Smooth muscle cell (in vitro differentiated cells): ENCODE results near the gene CAPN12. TPM values are rescaled to one million over a fixed set of nuclear protein-coding genes. Genes with fewer than 3 reads are reported as not detected.

Source experiments
- DNase-seq: peaks from one replicate; lab custom pipeline; 2025; ENCODE audit not compliant: unreplicated experiment; lab: John Stamatoyannopoulos, UW
- H2AFZ ChIP-seq: fragments of 200-600 bp; sonication (generic); 2 replicates; pipeline ENCODE4 v1.6.0; 2016; ENCODE audit warnings: antibody characterized with exemption, low read depth, mild to moderate bottlenecking
- H3F3A ChIP-seq: fragments of 200-600 bp; sonication (generic); 2 replicates; pipeline ENCODE4 v1.6.0; 2017; ENCODE audit warnings: antibody characterized with exemption, low read depth
- H3K27ac ChIP-seq: fragments of 200-600 bp; sonication (generic); 2 replicates; pipeline ENCODE4 v1.5.1; 2016; ENCODE audit warnings: low read depth, mild to moderate bottlenecking
- H3K27me3 ChIP-seq: fragments of 200-600 bp; sonication (generic); 2 replicates; pipeline ENCODE4 v1.6.1; 2016; ENCODE audit warnings: low read depth, mild to moderate bottlenecking
- H3K36me3 ChIP-seq: fragments of 200-600 bp; sonication (generic); 2 replicates; pipeline ENCODE4 v1.5.1; 2016; ENCODE audit warnings: low read depth
- H3K4me1 ChIP-seq: fragments of 200-600 bp; sonication (generic); 2 replicates; pipeline ENCODE4 v1.5.1; 2016; ENCODE audit warnings: low read depth
- H3K4me2 ChIP-seq: fragments of 200-600 bp; sonication (generic); 2 replicates; pipeline ENCODE4 v1.6.0; 2016; ENCODE audit warnings: mild to moderate bottlenecking
- H3K4me3 ChIP-seq: fragments of 200-600 bp; sonication (generic); 2 replicates; pipeline ENCODE4 v1.5.1; 2016; ENCODE audit warnings: mild to moderate bottlenecking
- H3K79me2 ChIP-seq: fragments of 200-600 bp; sonication (generic); 2 replicates; pipeline ENCODE4 v1.6.0; 2016; ENCODE audit warnings: low read depth, mild to moderate bottlenecking
- H3K9ac ChIP-seq: fragments of 200-600 bp; sonication (generic); 2 replicates; pipeline ENCODE4 v1.6.0; 2016; ENCODE audit warnings: low read depth
- H3K9me3 ChIP-seq: fragments of 200-600 bp; sonication (generic); replicated peaks from 2 replicates; pipeline ENCODE4 v1.5.1; 2016; ENCODE audit warnings: low read depth
- H4K20me1 ChIP-seq: fragments of 200-600 bp; sonication (generic); 2 replicates; pipeline ENCODE4 v1.6.0; 2016; ENCODE audit warnings: low read depth
- CTCF ChIP-seq: fragments of 200-600 bp; sonication (generic); IDR thresholded peaks from 2 replicates; pipeline ENCODE4 v1.5.1; 2017; ENCODE audit warnings: borderline replicate concordance, mild to moderate bottlenecking, antibody characterized with exemption; ENCODE audit not compliant: insufficient read depth, poor library complexity, severe bottlenecking
- WGBS: methylation state at CpG from one replicate; pipeline ENCODE4 v1.1.7; 2016; ENCODE audit warnings: low lambda C conversion rate; 5-methylcytosine and 5-hydroxymethylcytosine counted together
- polyA plus RNA-seq: library from polyadenylated mRNA; unstranded; fragments of >200 nt; fragmentation: Nextera tagmentation; extraction: Ambion mirVana; gene quantifications from 2 replicates; pipeline ENCODE4 v1.2.1, GENCODE V29; 2016
- total RNA-seq: library from RNA; depleted of rRNA; stranded (reverse); fragments of >200 nt; gene quantifications from 2 replicates; pipeline ENCODE4 v1.2.3, GENCODE V29; 2014

The CAPN12 gene
- total and polyA plus RNA-seq, 2 experiments from 2014 or later = 1.4 to 5.5 TPM

GRCh38 chr19:38781058-38781457, 36.8 kb upstream of the CAPN12 start:
- H3K9me3 ChIP-seq = no peaks in the 10 kb centered on the region
- no peak overlapping the region for H3K4me2 ChIP-seq
- H3K36me3 ChIP-seq = no peaks in the 10 kb centered on the region
- no peak overlapping the region for H3K27ac ChIP-seq
- H2AFZ ChIP-seq = no peak overlapping the region
- no peak overlapping the region for H3K4me3 ChIP-seq
- WGBS = 89% methylated on average over 7 of the region's 7 CpGs
- no peaks in the 10 kb centered on the region for H3K79me2 ChIP-seq
- no peak for DNase-seq
- no peaks in the 10 kb centered on the region for H3K27me3 ChIP-seq
- H3F3A ChIP-seq = no peaks in the 10 kb centered on the region
- no peak overlapping the region for H3K9ac ChIP-seq
- H4K20me1 ChIP-seq = no peaks in the 10 kb centered on the region
- no peak for TF ChIP-seq CTCF
- no peaks in the 10 kb centered on the region for H3K4me1 ChIP-seq

- H4K20me1 ChIP-seq = no peaks in the 10 kb centered on the region
- DNase-seq = no peak
- H3K79me2 ChIP-seq = no peaks in the 10 kb centered on the region
- no peak overlapping the region for H3K9ac ChIP-seq
- no peaks in the 10 kb centered on the region for H3K9me3 ChIP-seq
- no peak overlapping the region for H3K4me3 ChIP-seq
- H3K27me3 ChIP-seq = no peaks in the 10 kb centered on the region
- no peaks in the 10 kb centered on the region for H3F3A ChIP-seq
- no peaks in the 10 kb centered on the region for H3K4me1 ChIP-seq
- no peaks in the 10 kb centered on the region for H3K36me3 ChIP-seq
- H3K27ac ChIP-seq = no peak overlapping the region
- H3K4me2 ChIP-seq = no peak overlapping the region
- WGBS = 96% methylated on average over 7 of the region's 7 CpGs
- TF ChIP-seq CTCF = no peak
- no peak overlapping the region for H2AFZ ChIP-seq
These were observed 36.2 kb upstream of the CAPN12 start for GRCh38 chr19:38780443-38780842.

GRCh38 chr19:38778733-38779132, 34.5 kb upstream of the CAPN12 start:
- no peaks in the 10 kb centered on the region for H3K79me2 ChIP-seq
- no peak overlapping the region for H3K9ac ChIP-seq
- H3K36me3 ChIP-seq = no peaks in the 10 kb centered on the region
- no peaks in the 10 kb centered on the region for H4K20me1 ChIP-seq
- H3K27me3 ChIP-seq = no peaks in the 10 kb centered on the region
- H3K4me1 ChIP-seq = no peaks in the 10 kb centered on the region
- WGBS = 80% methylated on average over 7 of the region's 7 CpGs
- TF ChIP-seq CTCF = no peak
- no peak overlapping the region for H3K4me3 ChIP-seq
- no peak overlapping the region for H2AFZ ChIP-seq
- no peaks in the 10 kb centered on the region for H3F3A ChIP-seq
- no peak overlapping the region for H3K27ac ChIP-seq
- H3K4me2 ChIP-seq = no peak overlapping the region
- no peaks in the 10 kb centered on the region for H3K9me3 ChIP-seq
- DNase-seq = no peak

GRCh38 chr19:38774181-38774950, 30.1 kb upstream of the CAPN12 start:
- H3K36me3 ChIP-seq = no peaks in the 10 kb centered on the region
- 88% methylated on average over 12 of the region's 13 CpGs for WGBS
- no peak overlapping the region for H3K9ac ChIP-seq
- H3K27me3 ChIP-seq = no peaks in the 10 kb centered on the region
- no peak for TF ChIP-seq CTCF
- no peak overlapping the region for H2AFZ ChIP-seq
- no peaks in the 10 kb centered on the region for H3K9me3 ChIP-seq
- H3K27ac ChIP-seq = no peak overlapping the region
- no peaks in the 10 kb centered on the region for H3K4me1 ChIP-seq
- no peak overlapping the region for H3K4me3 ChIP-seq
- no peaks in the 10 kb centered on the region for H3K79me2 ChIP-seq
- H3K4me2 ChIP-seq = no peak overlapping the region
- no peaks in the 10 kb centered on the region for H4K20me1 ChIP-seq
- H3F3A ChIP-seq = no peaks in the 10 kb centered on the region
- no peak for DNase-seq
